ENCODE results near the gene MRPS7.

Gene MRPS7

GRCh38 chr17:75315541-75316243, 54.0 kb downstream of the MRPS7 start:
- Histone ChIP-seq H3K36me3 (ENCODE audit: insufficient read depth, low read length) (peaks cover 20% of the 10 kb centered on the region), H3K9ac (ENCODE audit: low read depth, low read length) (no peak overlapping the region)
- WGBS: 89% methylated on average over 19 of the region's 19 CpGs

More at GRCh38 chr17:75315541-75316243, 54.0 kb downstream of the MRPS7 start:
- H3K27me3 ChIP-seq (ENCODE audit: insufficient read depth, low read length): no peaks in the 10 kb centered on the region
- H3K9me3 ChIP-seq (ENCODE audit: insufficient read depth, low read depth, low read length): no peaks in the 10 kb centered on the region
- H3K4me3 ChIP-seq (ENCODE audit: low read length): no peak overlapping the region
- H3K4me1 ChIP-seq (ENCODE audit: insufficient read depth, low read length): peaks cover 8% of the 10 kb centered on the region
- no peak overlapping the region for H3K27ac ChIP-seq (ENCODE audit: low read depth, low read length)

Measured in HUES64 (cell line).